NCI-H446 treated with DMSO at 0.1 percent for 48 hours (cell line): ENCODE data around the gene PCMTD2.

Source experiments
- DNase-seq: peaks from one replicate; lab custom pipeline; 2025; lab: John Stamatoyannopoulos, UW

PCMTD2 gene

GRCh38 chr20:64238851-64239387 lies 16.6 kb upstream of the PCMTD2 start:
- DNase-seq, result no peak

GRCh38 chr20:64239449-64240242 lies 15.9 kb upstream of the PCMTD2 start:
- no peak for DNase-seq

DNA sequence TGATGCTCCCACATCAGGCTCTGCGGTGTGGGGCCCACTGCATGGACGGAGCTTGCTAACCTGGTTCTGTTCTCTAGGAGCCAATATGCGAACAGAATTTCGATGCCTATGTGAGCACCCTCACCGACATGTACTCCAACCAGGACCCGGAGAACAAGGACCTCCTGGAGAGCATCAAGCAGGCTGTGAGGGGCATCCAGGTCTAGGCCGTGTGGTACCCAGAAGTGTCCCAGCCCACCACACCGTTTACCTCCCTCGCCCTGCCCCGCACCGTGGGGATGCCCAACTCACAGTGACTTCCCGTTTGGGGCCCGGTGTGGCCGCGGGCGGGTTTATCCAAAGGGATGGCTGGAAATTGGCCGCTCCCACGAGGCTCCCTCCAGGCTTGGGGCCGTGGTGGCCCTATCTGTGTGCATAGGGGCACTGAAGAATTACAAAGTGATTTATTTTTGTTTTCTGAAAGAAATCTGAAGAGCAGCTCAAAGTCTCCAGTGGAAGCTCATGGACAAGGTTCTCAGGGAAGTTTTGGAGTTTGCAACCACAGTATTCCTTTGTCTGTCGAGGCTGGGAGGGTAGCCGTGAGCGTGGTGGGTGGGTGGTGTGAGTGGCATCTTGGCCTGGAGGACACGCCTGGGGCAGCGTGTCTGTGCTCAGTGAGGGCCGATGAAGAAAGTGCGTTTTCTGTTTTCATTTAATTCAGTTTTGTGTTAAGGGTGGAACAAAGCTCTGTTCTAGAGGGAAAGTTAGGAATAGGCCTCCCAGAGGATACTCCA lies 15.1 kb upstream of the PCMTD2 start:
- DNase-seq, result no peak

DNA sequence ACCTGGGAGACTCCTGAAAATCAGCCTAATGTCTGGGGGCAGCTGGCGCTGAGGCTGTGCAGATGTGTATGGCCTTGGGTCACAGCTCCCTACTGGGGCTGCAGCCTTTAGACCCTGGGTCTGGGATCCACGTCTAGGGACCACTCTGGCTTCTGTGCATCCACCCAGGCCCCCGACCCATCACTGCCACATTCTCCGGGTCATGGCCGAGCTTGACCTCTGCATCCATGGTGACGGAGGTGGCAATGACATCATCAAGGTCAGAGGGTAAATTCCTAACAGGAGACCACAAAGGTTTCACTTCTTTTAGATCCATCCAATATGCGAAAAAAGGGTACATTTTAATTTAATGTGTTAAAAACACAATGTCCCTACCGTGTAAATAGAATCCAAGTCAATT lies 14.5 kb upstream of the PCMTD2 start:
- DNase-seq, result no peak

- DNase-seq, result no peak
These were observed 13.3 kb upstream of the PCMTD2 start for GRCh38 chr20:64242003-64242796.

- no peak for DNase-seq
These were observed 12.6 kb upstream of the PCMTD2 start for GRCh38 chr20:64242797-64243475.

GRCh38 chr20:64244281-64244805 lies 11.2 kb upstream of the PCMTD2 start:
- DNase-seq, result no peak

DNA sequence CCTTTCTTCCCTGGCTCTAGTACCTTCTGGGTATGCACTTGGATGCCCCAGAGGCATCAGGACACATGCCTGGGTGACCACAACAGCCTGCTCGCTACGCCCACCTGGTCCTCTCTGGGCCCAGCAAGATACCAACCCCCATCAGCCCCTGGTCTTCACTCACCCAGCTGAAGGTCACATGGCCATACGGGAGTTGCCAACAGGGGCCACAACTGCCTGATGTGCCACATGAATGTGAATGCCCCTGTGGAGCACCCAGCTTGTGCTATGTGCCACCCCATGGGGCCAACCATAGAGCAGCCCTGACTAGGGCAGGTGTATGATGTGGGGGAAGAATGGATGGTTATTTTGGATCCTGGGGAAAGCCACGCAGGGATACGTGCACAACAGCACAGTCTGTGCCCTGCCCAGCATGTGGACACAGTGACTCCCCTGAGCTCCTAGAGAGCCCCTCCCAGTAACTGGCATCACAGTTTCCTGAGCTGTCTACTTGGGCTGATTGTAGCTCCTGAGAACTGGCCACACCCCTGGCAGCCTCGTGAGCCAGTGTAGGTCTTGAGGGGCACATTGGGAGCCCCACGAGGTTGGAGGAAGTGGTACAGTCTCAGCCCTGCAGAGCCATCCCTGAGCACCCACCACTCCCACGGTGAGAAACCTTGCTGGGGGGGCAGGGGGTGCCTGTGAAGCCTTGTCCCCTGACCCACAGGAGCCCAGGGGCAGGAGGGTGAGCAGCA lies 10.5 kb upstream of the PCMTD2 start:
- no peak for DNase-seq

- DNase-seq, result no peak
These were observed 9.6 kb upstream of the PCMTD2 start for GRCh38 chr20:64245746-64246595.

GRCh38 chr20:64246616-64247306 lies 8.8 kb upstream of the PCMTD2 start:
- no peak for DNase-seq

GRCh38 chr20:64247307-64247618 lies 8.3 kb upstream of the PCMTD2 start:
- no peak for DNase-seq

DNA sequence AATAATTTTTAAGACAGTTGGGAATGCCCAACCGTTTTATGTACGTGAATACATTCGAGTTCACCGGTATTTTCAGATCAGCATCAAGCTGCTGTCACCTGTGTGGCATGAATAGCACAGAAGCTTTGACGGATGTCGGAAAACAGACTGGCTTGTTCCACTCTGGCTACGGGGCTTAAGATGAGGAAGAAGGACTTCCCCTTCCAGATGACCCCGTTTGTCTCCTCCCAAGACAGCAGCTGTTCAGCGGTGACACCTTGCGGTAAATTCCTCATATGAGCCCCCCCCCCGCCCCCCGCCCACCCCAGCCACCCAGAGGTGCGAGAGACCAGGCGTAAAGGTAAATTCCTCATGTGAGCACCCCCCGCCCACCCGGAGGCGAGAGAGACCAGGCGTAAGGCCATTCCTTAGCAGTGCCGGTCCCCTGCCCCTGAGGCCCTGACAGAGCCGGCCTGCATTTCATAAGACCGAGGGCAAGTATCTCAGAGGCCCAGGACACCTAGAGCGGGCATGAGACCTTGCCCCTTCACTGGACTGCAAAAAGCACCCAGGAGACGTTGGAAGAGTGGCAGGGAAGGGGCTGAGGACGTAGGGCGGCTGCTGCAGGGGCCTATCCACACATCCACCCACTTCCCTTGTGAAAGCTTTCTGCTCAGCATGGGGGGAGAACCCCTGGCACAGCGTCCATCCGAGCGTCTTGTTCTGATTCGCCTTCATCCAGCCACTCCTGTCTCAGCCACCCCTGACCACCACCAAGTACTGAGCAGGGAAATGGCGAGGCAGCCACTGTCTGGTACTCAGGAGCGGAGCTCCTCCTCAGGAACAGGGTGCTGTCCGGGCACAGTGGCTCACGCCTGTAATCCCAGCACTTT lies 7.3 kb upstream of the PCMTD2 start:
- no peak for DNase-seq

- no peak for DNase-seq
These were observed 5.5 kb upstream of the PCMTD2 start for GRCh38 chr20:64250027-64250426.

DNA sequence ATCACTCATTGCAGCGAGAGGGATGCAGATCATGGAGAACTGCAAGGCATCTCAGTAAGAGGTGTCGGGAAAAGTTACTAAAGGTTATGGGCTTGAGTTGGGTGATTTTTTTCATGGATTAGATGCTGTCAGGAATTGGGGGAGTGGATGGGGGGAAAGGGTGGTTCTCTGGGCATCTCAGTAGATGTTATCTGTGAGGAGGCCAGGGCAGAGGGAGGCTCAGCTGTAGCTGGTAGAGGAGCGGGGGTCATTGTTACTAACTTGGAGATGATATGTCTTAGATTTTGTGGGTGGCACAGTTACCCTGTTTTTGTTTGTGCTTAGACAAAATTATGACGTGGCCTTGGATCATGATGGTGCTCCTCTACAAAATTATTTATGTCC lies 2.6 kb upstream of the PCMTD2 start:
- DNase-seq, result no peak

GRCh38 chr20:64253443-64253842 lies 2.1 kb upstream of the PCMTD2 start:
- DNase-seq, result no peak

DNA sequence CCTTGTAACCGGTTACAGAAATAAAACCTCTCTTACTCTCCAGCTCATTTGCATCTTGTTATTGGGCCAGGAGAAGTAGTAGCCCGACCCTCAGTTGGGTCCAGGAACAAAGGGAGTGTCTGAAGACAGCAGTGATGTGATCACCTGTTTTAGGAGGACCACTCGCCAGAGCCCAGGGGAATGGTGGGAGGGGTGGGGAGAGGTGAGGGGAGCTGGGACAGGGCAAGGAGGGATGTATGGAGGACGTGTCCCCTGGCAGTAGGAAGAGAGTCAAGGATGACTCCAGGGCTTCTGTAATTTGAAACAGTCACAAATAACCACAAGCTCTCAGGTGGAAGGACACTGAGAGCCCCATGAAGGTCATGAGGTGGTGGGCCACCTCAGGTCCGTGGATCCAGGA lies 1.4 kb upstream of the PCMTD2 start:
- no peak for DNase-seq

DNA sequence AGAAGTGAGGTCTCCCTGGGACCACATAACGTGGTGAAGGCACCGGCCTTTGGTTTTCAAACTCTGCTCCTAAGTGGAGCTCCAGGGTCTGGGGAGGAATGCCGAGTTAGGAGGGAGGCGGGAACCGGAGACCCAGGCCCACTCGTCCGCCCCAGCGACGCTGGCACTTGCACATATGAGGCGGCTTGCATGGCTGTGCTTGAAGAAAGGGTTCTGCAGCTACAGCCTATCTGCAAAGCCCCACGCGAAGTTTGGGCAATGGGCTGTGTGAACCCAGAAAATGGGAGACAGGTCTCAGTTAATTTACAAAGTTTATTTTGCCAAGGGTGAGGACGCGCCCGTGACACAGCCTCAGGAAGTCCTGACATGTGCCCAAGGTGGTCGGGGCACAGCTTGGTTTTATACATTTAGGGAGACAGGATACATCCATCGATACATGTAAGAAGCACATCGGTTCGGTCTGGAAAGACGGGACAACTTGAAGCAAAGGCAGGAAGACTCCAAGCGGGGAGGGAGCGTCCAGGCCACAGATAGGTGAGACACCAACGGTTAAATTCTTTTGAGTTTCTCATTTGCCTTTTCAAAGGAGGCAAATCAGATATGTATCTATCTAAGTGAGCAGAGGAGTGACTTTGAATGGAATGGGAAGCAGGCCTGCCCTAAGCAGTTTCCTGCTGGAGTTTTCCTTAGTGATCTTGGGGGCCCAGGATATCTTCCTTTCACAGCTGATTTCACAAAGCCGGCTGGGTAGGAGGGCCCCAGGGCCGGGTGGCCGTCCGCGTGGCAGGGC lies 782 bp upstream of the PCMTD2 start:
- no peak for DNase-seq
